Hematopoietic multipotent progenitor cell treated with erythropoietin and hydrocortisone succinate and interleukin-3 and kit ligand, for 17 days (in vitro differentiated cells): ENCODE results near the gene GCSH.
A peak's percentile ranks its signal among the peaks of the same experiment; 100 is the strongest.

Source experiments
- DNase-seq: peaks from one replicate; pipeline ENCODE4 v3.0.0-alpha.2; 2015; ENCODE audit warnings: low spot score

The GCSH gene

GRCh38 chr16:81101702-81102101, 5.5 kb upstream of the GCSH start:
- DNase-seq: no peak

- DNase-seq: no peak
Measured at GRCh38 chr16:81099958-81100357, 3.8 kb upstream of the GCSH start.

GRCh38 chr16:81097230-81097629, 1.0 kb upstream of the GCSH start:
- no peak for DNase-seq

GRCh38 chr16:81096715-81097208, 567 bp upstream of the GCSH start:
- DNase-seq: no peak

- no peak for DNase-seq
Measured at GRCh38 chr16:81095653-81095952, 592 bp downstream of the GCSH start.

- no peak for DNase-seq
Measured at GRCh38 chr16:81094771-81095251, 1.4 kb downstream of the GCSH start.

GRCh38 chr16:81088836-81089235, 7.4 kb downstream of the GCSH start:
- no peak for DNase-seq

- DNase-seq: no peak
Measured at GRCh38 chr16:81081014-81081413, 15.2 kb downstream of the GCSH start.

GRCh38 chr16:81080233-81080632, 16.0 kb downstream of the GCSH start:
- no peak for DNase-seq

GRCh38 chr16:81077076-81077940, 18.9 kb downstream of the GCSH start, which contains the start of gene C16orf46:
Gene C16orf46, minus strand, starts transcription at chr16:81077238. Its CDS starts 13,283 bp downstream, at chr16:81063955.
- peak; percentile 96 for DNase-seq

- DNase-seq: peak; percentile 94
Measured at GRCh38 chr16:81076566-81077075, 19.6 kb downstream of the GCSH start.

- DNase-seq: no peak
Measured at GRCh38 chr16:81073560-81074330, 22.4 kb downstream of the GCSH start.

- no peak for DNase-seq
Measured at GRCh38 chr16:81071805-81072204, 24.4 kb downstream of the GCSH start.

- DNase-seq: no peak
Measured at GRCh38 chr16:81070979-81071378, 25.2 kb downstream of the GCSH start.

- no peak for DNase-seq
Measured at GRCh38 chr16:81069063-81069462, 27.1 kb downstream of the GCSH start.

- no peak for DNase-seq
Measured at GRCh38 chr16:81067166-81067565, 29.0 kb downstream of the GCSH start.

- no peak for DNase-seq
Measured at GRCh38 chr16:81066681-81067080, 29.5 kb downstream of the GCSH start.

GRCh38 chr16:81061871-81062608, 34.2 kb downstream of the GCSH start:
- no peak for DNase-seq

GRCh38 chr16:81061307-81061640, 34.9 kb downstream of the GCSH start:
- DNase-seq: no peak

- no peak for DNase-seq
Measured at GRCh38 chr16:81060576-81061306, 35.5 kb downstream of the GCSH start.

- DNase-seq: no peak
Measured at GRCh38 chr16:81053761-81054160, 42.4 kb downstream of the GCSH start.

- no peak for DNase-seq
Measured at GRCh38 chr16:81042821-81043220, 53.4 kb downstream of the GCSH start.
